DMS153 (cell line): ENCODE measurements around the gene RADIL.

Experiments
- DNase-seq: peaks from one replicate; lab custom pipeline; 2025; lab: John Stamatoyannopoulos, UW

The RADIL gene

DNA sequence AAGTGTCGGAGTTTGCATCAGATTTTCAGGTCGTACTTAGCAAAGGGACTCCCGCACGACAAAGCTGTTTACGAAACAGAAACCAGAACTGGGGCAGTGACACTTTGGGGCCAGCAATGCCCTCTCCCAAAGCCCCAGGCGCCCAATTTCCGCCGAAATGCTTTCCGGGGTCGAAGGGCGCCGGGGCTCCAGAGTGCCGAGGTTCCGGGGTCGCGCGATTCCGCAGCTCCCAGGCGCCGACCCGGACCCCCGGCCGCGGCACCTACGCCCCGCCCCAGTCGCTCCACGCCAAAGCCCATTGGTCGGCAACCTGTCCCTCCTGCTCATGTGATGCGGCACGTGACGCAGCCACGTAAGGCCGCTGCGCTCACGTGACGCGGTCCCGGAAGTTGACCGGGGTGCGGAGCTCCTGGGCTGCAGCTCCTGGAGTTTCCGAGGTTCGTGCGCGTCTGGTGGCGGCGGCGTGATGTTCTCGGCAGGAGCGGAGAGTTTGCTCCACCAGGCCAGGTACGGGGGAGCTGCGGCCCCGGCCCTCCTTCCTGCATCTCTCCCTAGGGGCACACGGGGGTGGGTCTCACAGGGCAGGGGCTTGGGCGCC lies 108.2 kb downstream of the RADIL start, which contains the start of gene AP5Z1:
Gene AP5Z1 (plus strand): TSS at position 374 of the 598 bp plus-strand sequence. CDS start 93 bp downstream, at position 467.
- peak; percentile 88 for DNase-seq

DNA sequence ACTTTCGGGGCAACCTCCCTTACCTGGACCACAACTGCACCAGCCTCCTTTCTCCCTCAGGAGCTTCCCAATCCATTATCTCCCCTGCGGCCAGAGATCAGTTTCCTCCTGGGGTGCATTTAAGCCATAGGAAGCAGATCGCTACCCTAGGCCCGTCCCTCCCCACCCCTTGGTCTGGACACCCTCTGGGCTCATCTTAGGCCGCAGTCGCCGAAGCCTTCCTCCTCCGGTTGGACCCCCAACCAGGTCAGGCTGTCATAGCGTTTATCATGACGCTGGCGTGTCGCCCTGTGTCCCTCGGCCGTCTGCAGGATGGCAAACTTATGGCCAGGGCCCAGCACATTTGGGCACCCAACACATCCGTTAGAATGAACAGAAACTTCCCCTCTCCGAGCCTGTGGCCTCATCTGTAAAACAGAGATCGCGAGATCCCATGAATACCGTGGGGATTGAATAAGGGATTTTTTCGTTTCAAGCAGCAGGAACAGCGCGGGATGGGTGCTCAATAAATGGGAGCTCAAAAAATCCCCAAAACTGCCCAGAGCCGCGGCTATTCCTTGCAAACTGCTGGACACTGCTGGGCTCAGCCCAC lies 108.8 kb downstream of the RADIL start:
- DNase-seq: no peak

DNA sequence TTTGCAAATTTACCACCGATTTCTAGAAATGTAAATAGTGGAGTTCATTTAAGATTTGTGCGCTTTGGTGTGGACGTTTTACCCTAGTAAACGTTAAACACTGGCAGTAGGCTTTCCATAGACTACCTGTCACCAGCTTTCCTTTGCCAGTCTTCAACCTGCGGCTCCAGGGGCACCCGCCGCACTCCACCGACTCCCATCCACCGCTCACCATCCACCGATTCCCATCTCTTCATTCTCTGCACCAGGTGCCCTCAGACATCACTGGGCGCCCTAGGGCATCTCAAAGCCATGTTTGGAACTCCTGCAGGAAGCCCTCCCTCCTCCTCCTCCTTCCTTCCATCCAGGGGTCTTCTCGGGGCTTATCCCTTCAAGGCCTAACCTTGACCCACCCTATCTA lies 109.5 kb downstream of the RADIL start:
- DNase-seq: no peak

DNA sequence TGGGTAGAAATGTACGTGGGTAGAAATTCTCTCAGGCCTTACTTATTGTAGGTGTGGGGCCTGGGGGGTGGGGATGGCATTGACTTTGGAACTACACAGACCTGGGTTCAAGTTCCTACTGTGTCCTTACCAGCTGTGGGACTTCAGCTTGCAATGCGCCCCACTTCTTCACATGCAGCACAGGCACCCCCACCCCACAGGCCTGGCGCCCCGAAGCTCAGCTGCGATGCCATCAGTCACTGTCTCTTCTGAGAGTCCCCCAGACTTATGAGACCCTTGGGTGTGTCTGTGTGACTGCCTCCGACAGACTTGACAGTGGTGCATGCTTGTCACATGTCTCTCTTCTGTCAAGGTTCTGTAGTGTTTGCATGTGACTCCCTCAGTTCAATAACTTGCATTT lies 111.2 kb downstream of the RADIL start:
- no peak for DNase-seq

DNA sequence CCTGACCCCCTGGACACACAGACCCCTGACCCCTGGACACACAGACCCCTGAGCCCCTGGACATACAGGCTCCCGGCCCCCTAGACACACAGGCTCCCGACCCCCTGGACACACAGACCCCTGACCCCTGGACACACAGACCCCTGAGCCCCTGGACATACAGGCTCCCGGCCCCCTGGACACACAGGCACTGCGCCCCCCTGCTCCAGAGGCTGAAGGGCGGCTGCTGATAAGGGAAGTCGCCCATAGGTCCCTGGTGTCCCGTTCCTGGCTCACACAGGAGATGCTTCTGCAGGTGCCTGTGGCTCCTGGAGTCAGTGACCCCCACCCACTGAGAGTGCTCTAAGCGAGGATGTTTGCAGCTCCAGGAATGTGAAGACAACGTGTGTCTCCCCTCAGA lies 111.8 kb downstream of the RADIL start:
- DNase-seq: no peak

DNA sequence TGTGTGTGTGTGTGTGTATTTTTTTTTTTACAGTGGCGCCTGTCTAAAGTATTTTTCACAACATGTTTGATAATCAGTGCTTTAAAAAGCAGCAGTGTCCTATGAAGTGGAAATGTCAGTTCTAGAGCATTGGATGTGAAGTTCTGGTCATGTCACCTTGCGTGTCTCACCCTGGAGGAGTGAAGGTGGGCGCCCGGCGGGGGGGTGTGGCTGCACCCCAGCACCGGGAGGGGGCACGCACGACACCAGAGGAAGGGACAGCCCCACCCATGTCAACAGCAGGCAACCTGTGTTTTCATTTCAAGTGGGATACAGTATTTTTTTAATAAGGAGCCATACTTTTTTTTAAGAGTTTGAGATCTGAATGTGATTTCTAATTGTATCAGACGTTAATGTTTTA lies 112.6 kb downstream of the RADIL start:
- DNase-seq: no peak

DNA sequence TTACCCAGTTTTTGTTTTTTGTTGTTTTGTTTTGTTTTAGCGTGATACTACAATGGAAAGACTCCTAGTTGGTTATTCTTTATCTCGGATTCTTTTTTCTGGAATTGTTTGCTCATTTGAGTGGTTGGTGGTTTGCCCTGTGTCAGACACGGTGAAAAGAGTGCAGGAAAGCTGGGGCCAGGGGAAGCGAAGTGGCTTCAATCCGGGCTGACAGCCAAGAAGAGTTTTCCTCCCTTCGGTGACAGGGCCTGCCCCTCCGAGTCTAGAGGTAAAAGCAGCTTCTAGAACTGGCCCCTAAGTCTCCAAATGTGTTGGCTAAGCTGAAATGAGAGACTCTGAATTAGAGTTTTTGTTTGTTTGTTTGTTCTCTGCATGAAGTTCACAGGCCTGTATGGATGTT lies 113.8 kb downstream of the RADIL start:
- no peak for DNase-seq

DNA sequence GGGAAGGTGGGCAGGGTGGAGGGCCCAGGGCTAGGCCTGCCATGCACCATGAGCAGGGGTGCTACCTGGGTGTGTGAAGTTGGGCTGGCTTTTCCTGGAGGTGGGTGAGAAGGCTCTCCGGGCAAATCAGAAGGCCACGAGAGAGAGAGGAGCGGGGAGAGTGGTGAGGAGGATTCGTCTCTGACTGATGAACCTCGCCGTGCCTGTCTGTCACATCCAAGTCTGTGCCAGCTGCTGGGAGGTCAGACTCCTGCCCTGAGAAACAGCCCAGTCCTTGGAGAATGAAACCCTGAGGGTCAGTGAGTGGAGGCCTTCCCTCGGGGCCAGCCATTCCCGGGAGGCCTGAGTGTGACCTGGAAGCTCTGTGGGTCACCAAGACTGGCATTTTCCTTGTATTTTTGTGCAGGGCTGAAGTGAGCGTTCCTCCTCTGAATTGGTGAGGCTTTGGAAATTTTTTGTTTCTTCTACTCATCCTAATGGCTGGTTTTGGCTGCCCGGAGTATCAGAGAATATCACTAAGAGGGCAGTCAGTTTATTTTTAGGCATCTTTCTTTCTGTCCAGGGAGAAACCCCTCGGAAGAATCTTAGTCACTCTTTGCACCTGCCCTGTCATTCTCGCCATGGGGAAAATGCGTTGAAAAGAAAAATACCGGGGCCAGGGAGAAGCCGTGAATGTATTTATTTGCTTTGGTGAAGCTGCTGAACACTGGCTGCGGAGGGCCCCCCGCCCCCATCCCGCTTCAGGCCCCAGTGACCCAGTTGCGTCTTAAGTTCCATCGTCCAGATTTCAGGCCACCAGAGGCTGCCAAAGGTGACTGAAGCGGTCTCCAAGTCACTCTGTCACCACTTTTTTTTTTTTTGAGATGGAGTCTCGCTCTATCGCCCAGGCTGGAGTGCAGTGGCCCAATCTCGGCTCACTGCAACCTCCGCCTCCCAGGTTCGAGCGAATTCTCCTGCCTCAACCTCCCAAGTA lies 114.6 kb downstream of the RADIL start:
- DNase-seq: no peak

DNA sequence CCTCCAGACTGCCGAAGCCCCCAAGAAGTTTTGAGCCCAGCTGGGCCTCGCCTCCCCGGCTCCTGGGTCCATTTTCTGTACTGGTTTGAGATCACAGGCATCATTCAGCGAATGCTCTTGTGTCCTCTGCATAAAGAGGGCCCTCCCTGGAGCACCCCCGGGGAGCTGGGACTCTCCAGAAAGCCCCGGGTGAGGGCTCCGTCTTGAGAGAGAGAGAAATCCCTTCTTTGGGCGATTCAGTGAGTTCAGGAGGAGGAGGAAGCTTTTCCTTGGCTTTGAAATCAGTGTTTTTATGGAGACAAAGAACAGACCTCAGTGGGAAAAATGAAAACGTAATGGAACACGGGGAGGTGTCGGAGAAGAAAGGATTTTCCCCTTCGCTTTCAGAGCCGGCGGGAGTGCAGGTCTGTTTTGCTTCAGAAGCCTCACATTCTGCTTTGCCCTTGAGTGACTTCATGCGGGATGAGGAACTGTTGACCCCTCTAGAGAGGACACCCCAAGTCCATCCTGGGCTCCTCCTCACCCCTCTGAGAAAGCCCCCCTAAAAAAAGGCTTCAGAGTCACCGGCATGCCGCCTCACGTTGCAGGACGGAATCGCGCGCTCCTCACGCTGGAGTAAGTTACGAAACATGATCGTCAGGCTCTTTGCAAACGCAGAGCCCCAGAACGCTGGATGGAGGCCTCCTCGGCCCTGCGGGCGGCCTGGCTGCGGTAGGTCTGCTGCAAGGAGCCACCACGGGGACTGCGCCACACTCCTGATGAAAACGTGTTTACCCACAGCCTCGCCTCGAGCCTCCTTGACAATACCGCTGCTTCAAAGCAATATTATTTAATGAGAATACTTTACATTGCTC lies 116.6 kb downstream of the RADIL start:
- no peak for DNase-seq

DNA sequence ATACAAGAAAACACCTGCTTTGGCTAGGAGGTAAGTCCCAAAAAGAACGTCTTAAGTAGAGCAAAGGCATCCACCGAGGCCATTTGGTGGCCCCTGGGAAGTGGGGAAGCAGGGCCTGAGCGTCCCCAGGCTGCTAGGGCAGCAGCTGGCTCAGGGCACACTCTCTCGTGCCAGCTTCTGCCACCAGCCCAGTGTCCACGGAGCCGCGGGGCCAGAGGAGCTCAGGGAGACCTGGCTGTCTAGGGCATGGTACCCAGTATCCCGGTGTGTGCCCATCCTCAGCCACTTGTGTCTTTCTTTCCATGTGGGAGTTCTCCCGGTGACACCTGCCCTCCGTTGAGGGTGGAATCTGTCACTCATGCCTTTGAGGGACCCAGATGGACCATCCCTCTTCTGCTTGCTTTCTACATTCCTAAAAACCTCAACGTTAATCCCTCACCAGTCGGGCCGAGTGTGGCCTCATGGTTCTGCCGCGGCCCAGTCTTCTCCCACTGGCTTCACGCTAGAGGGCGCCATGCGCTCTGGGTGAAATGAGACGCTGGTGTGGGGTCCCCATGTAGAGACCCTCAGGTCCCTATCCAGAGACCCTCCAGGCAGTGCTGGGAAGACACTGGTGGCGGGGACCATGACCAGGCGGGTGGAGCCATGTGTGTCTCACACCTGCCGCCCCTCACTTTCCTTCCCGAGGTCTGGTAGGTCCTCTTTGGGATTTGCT lies 117.6 kb downstream of the RADIL start:
- DNase-seq: no peak

DNA sequence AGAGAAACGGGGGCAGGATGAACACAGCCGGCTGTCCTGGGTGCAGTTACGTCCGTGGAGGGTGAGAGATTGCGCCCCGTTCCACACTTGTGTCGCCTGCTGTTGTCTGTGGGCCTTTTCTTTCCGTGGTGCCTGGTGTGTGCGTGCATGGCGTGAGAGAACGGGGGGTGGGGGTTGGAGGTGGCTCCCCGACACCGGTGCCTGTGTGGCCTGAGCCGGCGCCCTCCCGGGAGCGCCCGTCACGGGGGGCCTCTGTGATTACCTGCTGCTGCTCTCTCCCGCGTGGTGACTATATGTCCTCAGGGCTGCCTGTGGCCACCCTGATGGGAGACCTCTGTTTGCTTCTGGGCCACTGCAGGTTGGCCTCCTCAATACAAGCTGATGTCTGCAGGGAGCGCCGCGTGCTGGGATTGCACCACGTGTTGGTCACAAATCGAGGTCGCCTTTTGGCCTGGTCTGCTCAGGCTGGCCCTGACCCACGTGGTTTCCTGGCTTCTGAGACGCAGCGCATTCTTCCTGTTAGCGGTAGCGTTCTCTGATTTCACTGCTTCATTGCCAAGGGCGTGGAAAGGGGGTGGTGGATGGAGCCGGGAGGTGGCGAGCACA lies 119.0 kb downstream of the RADIL start:
- no peak for DNase-seq

DNA sequence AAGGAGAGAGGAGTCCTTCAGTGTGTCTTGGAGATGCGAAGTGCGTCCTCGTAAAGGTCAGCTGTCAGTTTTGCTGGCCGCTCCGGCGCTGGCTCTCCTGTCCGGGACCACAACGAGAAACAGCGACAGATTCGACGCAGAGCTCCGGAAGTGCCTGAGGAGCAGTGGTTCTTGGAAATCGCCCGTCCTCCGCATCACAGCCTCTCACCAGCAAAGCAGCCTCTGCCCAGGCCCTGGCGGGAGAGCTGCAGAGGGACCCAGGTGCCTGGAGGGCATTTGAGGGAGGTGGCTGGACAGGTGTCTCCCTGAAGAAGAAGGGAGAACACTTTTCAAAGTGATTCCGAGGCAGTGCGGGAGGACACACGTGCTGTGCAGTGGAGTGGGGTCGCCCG lies 119.7 kb downstream of the RADIL start:
- DNase-seq: no peak

DNA sequence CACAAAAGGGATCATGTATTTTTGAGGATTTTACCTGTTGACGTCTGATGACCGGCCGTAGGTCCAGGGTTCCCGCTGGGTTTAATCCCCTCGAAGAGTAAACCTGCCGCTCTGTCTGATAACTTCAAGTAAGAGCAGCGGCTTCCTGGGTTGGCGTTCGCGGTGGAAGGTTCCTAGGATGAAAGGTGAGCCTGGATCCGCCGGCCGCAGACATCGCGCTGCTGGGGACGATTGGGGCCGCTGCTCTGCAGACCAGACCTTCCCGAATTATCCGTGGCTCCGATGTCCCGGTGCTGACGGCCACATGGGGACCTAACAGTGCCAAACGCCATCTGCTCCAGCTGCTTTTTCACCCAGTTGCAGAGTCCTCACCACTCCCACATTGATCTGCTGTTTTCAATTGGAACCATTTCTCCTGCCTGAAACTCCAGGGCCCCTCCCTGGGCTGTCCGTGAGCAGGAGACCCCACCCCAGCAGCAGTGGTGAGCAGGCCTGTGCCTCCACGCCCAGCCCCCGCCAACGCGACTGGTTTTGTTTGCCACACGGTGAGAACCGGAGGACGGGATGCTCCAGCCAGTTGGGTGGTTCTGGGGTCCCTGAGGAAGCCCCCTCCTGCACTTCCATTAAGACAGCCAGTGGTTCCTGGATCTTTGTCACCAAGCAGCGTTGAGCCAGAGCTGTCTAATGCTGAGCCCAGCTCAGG lies 120.3 kb downstream of the RADIL start:
- no peak for DNase-seq

DNA sequence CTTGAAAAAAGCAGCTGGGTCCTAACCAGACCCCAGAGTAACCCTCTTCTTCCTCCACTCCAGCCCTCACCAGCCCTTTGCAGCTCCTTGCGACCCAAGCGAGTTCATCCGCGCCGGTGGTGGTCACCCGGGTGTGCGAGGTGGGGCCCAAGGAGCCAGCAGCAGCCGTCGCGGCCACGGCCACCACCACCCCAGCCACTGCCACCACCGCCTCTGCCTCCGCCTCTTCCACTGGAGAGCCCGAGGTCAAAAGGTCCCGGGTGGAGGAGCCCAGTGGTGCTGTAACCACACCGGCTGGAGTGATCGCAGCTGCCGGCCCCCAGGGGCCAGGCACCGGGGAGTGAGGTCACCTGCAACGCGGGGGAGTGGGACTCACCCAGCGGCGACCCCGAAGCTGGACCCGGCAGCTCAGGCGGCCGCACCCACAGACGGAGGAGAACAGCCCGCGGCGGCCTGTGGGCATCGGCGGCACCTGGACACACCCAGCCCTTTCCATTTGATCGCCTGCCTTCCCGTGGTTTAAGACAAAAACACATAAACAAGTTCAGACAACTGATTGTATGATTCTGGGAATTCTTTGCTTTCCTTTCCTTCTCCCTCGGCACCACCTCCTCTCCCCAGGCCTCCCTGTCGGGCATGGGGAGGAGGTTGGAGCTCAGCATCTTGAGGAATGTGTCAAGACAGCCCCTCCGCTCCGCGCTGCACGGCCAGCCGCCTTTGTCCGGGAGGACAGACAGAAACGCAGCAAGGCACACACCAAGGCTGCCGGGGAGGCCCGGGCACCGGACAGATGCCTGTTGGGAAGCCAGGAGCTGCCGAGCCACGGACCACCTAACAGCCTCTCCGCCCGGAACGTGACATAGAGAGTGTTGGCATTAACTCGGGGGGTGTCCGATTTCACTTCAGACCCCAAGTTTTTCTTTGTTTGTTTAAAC lies 121.1 kb downstream of the RADIL start:
- no peak for DNase-seq

DNA sequence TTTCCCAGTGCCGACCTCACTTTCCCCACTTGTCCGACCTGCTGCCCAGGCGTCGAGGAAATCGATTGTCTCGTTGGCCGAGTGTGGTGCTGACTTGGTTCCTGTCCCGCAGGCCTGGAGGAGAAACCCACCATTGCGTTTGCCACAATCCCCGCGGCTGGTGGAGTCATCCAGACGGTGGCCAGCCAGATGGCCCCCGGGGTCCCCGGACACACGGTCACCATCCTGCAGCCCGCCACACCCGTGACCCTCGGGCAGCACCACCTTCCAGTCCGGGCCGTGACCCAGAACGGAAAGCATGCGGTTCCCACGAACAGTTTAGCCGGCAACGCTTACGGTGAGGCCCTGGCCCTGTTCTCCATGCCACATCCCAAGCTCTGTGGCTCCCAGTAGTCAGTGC lies 122.6 kb downstream of the RADIL start:
- DNase-seq: no peak

DNA sequence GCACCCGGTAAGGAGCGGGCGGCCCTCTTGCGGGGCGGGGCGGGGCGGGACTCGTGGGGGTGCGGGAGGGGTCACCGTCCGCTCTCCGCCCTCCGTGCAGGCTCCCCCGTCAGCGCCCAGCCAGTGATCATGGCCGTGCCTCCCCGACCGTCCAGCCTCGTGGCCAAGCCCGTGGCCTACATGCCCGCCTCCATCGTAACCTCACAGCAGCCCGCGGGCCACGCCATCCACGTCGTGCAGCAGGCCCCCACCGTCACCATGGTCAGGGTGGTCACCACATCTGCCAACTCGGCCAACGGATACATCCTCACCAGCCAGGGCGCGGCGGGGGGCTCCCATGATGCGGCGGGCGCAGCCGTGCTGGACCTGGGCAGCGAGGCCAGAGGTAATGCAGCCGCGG lies 124.3 kb downstream of the RADIL start:
- no peak for DNase-seq

DNA sequence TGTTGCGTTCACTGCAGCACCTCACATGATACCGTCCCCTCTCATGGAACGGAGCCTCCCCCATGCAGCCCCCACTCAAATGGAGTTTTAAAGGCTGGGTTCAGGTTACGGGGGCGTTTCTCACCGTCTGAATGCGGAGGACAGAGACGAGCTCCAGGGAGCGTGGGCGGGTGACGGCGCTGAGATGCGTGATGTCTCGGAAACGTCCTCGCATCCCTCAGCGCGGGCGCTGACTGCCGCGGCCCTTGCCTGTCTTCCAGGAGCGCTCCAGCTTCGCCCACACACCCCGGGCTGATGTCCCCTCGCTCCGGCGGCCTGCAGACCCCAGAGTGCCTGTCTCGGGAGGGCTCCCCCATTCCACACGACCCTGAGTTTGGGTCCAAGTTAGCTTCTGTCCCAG lies 124.7 kb downstream of the RADIL start:
- DNase-seq: no peak

DNA sequence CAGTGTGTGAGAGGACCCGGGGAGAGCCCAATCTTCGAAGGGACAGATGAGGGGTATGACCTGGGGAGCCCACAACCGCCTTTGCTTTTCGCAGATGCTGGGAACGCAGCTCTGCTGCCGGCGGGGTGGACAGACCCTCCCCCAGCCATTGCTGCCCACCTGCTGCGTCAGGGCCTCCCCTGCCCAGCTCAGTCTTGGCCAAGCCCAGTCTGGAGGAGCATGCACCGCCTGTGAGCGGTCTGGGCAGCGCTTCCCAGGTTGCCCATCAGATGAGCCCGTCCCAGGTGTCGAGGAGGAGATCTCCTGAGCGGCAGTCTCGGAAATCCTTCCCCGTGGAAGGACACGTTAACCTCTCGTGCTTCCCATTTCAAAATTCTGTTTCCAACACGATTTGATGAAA lies 125.4 kb downstream of the RADIL start:
- DNase-seq: no peak

DNA sequence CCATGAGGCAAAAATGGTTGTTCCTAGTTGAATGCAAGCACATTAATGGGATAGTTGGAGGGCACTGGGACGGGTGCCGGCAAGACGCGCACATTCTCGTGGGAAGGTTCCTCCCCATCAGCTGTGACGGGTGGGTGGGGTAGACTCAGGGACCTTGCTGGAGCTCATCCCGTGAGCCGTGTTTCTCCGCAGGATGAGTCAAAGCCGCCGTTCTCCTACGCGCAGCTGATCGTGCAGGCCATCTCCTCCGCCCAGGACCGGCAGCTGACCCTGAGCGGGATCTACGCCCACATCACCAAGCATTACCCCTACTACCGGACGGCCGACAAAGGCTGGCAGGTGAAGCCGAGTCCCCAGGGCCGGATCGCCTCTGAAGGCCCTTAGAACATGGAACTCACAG lies 128.5 kb downstream of the RADIL start:
- no peak for DNase-seq
